Measurements from ENCODE around the gene HSD3B1.
A peak's percentile ranks its signal among the peaks of the same experiment; 100 is the strongest.
"Not testable (repeated sequence)": the region's sequence is repeated elsewhere in the genome, so short reads cannot be mapped to it uniquely, and the experiment has no call there.

HSD3B1 gene

GRCh38 chr1:119516680-119517079 lies 9.7 kb downstream of the HSD3B1 start:
- Histone ChIP-seq H3K4me1 (no peaks in the 10 kb centered on the region), H3K36me3 (replicated peaks) (no peaks in the 10 kb centered on the region), H3K27me3 (ENCODE audit: low read depth) (no peaks in the 10 kb centered on the region), H3K9me3 (no peaks in the 10 kb centered on the region), H3K4me3 (no peak overlapping the region)
- no peak for DNase-seq (ENCODE audit: low spot score in 2 of 2)
- in situ Hi-C loops (cut with MboI; ENCODE audit: low sequenced_read_pairs), result no loop called here

GRCh38 chr1:119517667-119518066 lies 10.7 kb downstream of the HSD3B1 start:
- DNase-seq (ENCODE audit: low spot score in 2 of 2); H3K9me3 ChIP-seq; H3K36me3 ChIP-seq (replicated peaks); H3K27me3 ChIP-seq (ENCODE audit: low read depth); in situ Hi-C loops (cut with MboI; ENCODE audit: low sequenced_read_pairs); H3K4me1 ChIP-seq; H3K4me3 ChIP-seq: not testable (repeated sequence)

GRCh38 chr1:119531606-119532323 lies 24.8 kb downstream of the HSD3B1 start:
- no peak for DNase-seq (ENCODE audit: low spot score in 2 of 2)
- Histone ChIP-seq H3K4me1 (no peaks in the 10 kb centered on the region), H3K9me3 (no peaks in the 10 kb centered on the region), H3K4me3 (no peak overlapping the region), H3K27me3 (ENCODE audit: low read depth) (no peaks in the 10 kb centered on the region; the same call in 1 of the 2 replicates), H3K36me3 (replicated peaks) (no peaks in the 10 kb centered on the region)
- in situ Hi-C loops (cut with MboI; ENCODE audit: low sequenced_read_pairs), result no loop called here

- Histone ChIP-seq H3K4me1 (no peaks in the 10 kb centered on the region), H3K9me3 (no peaks in the 10 kb centered on the region), H3K36me3 (replicated peaks) (no peaks in the 10 kb centered on the region), H3K4me3 (no peak overlapping the region), H3K27me3 (ENCODE audit: low read depth) (no peaks in the 10 kb centered on the region; the same call in 1 of the 2 replicates)
- in situ Hi-C loops (cut with MboI; ENCODE audit: low sequenced_read_pairs), result no loop called here
- DNase-seq (ENCODE audit: low spot score in 2 of 2), result no peak
Measured at GRCh38 chr1:119532324-119532910, 25.4 kb downstream of the HSD3B1 start.

- no peak for DNase-seq (ENCODE audit: low spot score in 2 of 2)
- no peaks in the 10 kb centered on the region for H3K36me3 ChIP-seq (replicated peaks)
- H3K4me1 ChIP-seq, result no peaks in the 10 kb centered on the region
- no peaks in the 10 kb centered on the region; the same call in none of the 2 replicates for H3K27me3 ChIP-seq (ENCODE audit: low read depth)
- no peak overlapping the region for H3K4me3 ChIP-seq
- no peaks in the 10 kb centered on the region for H3K9me3 ChIP-seq
- in situ Hi-C loops (cut with MboI; ENCODE audit: low sequenced_read_pairs), result no loop called here
Measured at GRCh38 chr1:119535381-119535780, 28.4 kb downstream of the HSD3B1 start.

- H3K4me1 ChIP-seq, result no peaks in the 10 kb centered on the region
- H3K9me3 ChIP-seq, result no peaks in the 10 kb centered on the region
- peaks cover 8% of the 10 kb centered on the region for H3K27me3 ChIP-seq (ENCODE audit: low read depth)
- no peak overlapping the region for H3K4me3 ChIP-seq
- no peak for DNase-seq (ENCODE audit: low spot score in 2 of 2)
- H3K36me3 ChIP-seq (replicated peaks), result no peaks in the 10 kb centered on the region
- in situ Hi-C loops (cut with MboI; ENCODE audit: low sequenced_read_pairs), result no loop called here
Measured at GRCh38 chr1:119537966-119538365, 31.0 kb downstream of the HSD3B1 start.

- Histone ChIP-seq H3K27me3 (ENCODE audit: low read depth) (peaks cover 8% of the 10 kb centered on the region), H3K4me3 (no peak overlapping the region), H3K9me3 (no peaks in the 10 kb centered on the region), H3K36me3 (replicated peaks) (no peaks in the 10 kb centered on the region), H3K4me1 (no peaks in the 10 kb centered on the region)
- in situ Hi-C loops (cut with MboI; ENCODE audit: low sequenced_read_pairs), result no loop called here
- no peak for DNase-seq (ENCODE audit: low spot score in 2 of 2)
Measured at GRCh38 chr1:119539636-119540035, 32.6 kb downstream of the HSD3B1 start.

GRCh38 chr1:119541389-119541788 lies 34.4 kb downstream of the HSD3B1 start:
- in situ Hi-C loops (cut with MboI; ENCODE audit: low sequenced_read_pairs), result no loop called here
- Histone ChIP-seq H3K27me3 (ENCODE audit: low read depth) (peaks cover 8% of the 10 kb centered on the region), H3K4me1 (no peaks in the 10 kb centered on the region), H3K36me3 (replicated peaks) (no peaks in the 10 kb centered on the region), H3K4me3 (no peak overlapping the region), H3K9me3 (no peaks in the 10 kb centered on the region)
- DNase-seq (ENCODE audit: low spot score in 2 of 2), result no peak

- H3K9me3 ChIP-seq, result no peaks in the 10 kb centered on the region
- peaks cover 8% of the 10 kb centered on the region for H3K27me3 ChIP-seq (ENCODE audit: low read depth)
- no peaks in the 10 kb centered on the region for H3K36me3 ChIP-seq (replicated peaks)
- no peak for DNase-seq (ENCODE audit: low spot score in 2 of 2)
- H3K4me1 ChIP-seq, result no peaks in the 10 kb centered on the region
- no peak overlapping the region for H3K4me3 ChIP-seq
- in situ Hi-C loops (cut with MboI; ENCODE audit: low sequenced_read_pairs), result no loop called here
Measured at GRCh38 chr1:119542492-119542946, 35.5 kb downstream of the HSD3B1 start.

- in situ Hi-C loops (cut with MboI; ENCODE audit: low sequenced_read_pairs), result no loop called here
- peak in 1 of 2 experiments; percentile 50 for DNase-seq (ENCODE audit: low spot score in 2 of 2)
- Histone ChIP-seq H3K4me3 (no peak overlapping the region), H3K27me3 (ENCODE audit: low read depth) (peaks cover 8% of the 10 kb centered on the region), H3K9me3 (no peaks in the 10 kb centered on the region), H3K36me3 (replicated peaks) (no peaks in the 10 kb centered on the region), H3K4me1 (no peaks in the 10 kb centered on the region)
Measured at GRCh38 chr1:119544165-119544762, 37.3 kb downstream of the HSD3B1 start.

- no peaks in the 10 kb centered on the region for H3K9me3 ChIP-seq
- no peaks in the 10 kb centered on the region for H3K36me3 ChIP-seq (replicated peaks)
- H3K27me3 ChIP-seq (ENCODE audit: low read depth), result peaks cover 5% of the 10 kb centered on the region
- no peak overlapping the region for H3K4me3 ChIP-seq
- no peaks in the 10 kb centered on the region for H3K4me1 ChIP-seq
- in situ Hi-C loops (cut with MboI; ENCODE audit: low sequenced_read_pairs), result no loop called here
- no peak for DNase-seq (ENCODE audit: low spot score in 2 of 2)
Measured at GRCh38 chr1:119546641-119547040, 39.6 kb downstream of the HSD3B1 start.

- no peak overlapping the region for H3K4me3 ChIP-seq
- in situ Hi-C loops (cut with MboI; ENCODE audit: low sequenced_read_pairs), result no loop called here
- no peak for DNase-seq (ENCODE audit: low spot score in 2 of 2)
- no peaks in the 10 kb centered on the region for H3K36me3 ChIP-seq (replicated peaks)
- peaks cover 1% of the 10 kb centered on the region for H3K27me3 ChIP-seq (ENCODE audit: low read depth)
- H3K4me1 ChIP-seq, result no peaks in the 10 kb centered on the region
- no peaks in the 10 kb centered on the region for H3K9me3 ChIP-seq
Measured at GRCh38 chr1:119547306-119547705, 40.3 kb downstream of the HSD3B1 start.

- H3K4me1 ChIP-seq, result no peaks in the 10 kb centered on the region
- H3K9me3 ChIP-seq, result no peaks in the 10 kb centered on the region
- no peak for DNase-seq (ENCODE audit: low spot score in 2 of 2)
- H3K36me3 ChIP-seq (replicated peaks), result no peaks in the 10 kb centered on the region
- no peaks in the 10 kb centered on the region for H3K27me3 ChIP-seq (ENCODE audit: low read depth)
- in situ Hi-C loops (cut with MboI; ENCODE audit: low sequenced_read_pairs), result no loop called here
- H3K4me3 ChIP-seq, result no peak overlapping the region
Measured at GRCh38 chr1:119547805-119548204, 40.8 kb downstream of the HSD3B1 start.

GRCh38 chr1:119549719-119550132 lies 42.7 kb downstream of the HSD3B1 start:
- in situ Hi-C loops (cut with MboI; ENCODE audit: low sequenced_read_pairs), result loop anchor here (25.0 kb wide), 2 partner anchors 113 to 237 kb away; no protein-coding TSS in a partner anchor
- peak; percentile 40 to 76 for DNase-seq (ENCODE audit: low spot score in 2 of 2)
- Histone ChIP-seq H3K27me3 (ENCODE audit: low read depth) (no peaks in the 10 kb centered on the region), H3K4me1 (no peaks in the 10 kb centered on the region), H3K9me3 (no peaks in the 10 kb centered on the region), H3K36me3 (replicated peaks) (no peaks in the 10 kb centered on the region), H3K4me3 (no peak overlapping the region)
